ENCODE data around the gene SOX9.
"Not testable (repeated sequence)": the region's sequence is repeated elsewhere in the genome, so short reads cannot be mapped to it uniquely, and the experiment has no call there.

SOX9 gene

DNA sequence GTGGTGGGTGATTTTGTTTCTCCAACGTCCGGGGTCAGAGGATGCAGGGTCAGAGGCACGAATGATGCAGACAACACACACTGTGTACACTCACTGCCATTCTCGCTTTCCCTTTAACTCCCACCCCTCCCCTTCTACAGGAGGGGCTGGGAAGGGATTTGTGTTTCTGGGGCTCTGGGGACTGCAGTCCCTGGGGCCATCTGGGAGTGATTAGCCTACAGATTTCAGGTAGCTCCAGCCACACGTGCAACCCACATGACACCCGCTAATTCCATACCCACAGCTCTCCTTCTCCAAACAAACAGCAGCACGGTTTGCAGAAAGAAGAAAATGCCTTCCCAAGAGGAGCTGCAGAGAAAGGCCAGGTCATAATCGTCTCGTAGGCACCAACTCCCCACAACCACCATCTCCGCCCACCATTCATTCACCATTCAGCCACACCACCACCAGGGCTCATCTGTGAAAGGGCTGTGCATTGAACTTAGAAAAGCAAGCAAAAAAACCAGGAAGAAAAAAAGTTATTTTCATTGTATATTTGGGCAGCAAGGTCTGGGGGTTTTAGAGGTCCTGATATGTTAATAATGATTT, 9.4 kb upstream of the SOX9 start:
- no peak for DNase-seq (ENCODE audit: low spot score)

DNA sequence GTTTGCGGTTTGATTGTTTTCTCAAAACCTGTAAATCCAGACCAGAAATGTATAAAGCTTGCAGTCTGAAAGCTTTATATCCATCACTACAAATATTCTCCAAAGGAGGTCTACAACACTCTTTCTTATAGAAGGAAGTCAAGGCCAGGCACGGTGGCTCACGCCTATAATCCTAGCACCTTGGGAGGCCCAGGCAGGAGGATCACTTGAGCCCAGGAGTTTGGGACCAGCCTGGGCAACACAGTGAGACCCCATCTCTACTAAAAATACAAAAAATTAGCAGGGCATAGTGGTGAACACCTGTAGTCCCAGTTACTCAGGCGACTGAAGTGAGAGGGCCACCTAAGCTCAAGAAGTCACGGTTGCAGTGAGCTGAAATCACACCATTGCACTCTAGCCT, 8.9 kb upstream of the SOX9 start:
- not testable (repeated sequence) for DNase-seq (ENCODE audit: low spot score)

GRCh38 chr17:72113751-72114150, 7.1 kb upstream of the SOX9 start:
- no peak for DNase-seq (ENCODE audit: low spot score)

DNA sequence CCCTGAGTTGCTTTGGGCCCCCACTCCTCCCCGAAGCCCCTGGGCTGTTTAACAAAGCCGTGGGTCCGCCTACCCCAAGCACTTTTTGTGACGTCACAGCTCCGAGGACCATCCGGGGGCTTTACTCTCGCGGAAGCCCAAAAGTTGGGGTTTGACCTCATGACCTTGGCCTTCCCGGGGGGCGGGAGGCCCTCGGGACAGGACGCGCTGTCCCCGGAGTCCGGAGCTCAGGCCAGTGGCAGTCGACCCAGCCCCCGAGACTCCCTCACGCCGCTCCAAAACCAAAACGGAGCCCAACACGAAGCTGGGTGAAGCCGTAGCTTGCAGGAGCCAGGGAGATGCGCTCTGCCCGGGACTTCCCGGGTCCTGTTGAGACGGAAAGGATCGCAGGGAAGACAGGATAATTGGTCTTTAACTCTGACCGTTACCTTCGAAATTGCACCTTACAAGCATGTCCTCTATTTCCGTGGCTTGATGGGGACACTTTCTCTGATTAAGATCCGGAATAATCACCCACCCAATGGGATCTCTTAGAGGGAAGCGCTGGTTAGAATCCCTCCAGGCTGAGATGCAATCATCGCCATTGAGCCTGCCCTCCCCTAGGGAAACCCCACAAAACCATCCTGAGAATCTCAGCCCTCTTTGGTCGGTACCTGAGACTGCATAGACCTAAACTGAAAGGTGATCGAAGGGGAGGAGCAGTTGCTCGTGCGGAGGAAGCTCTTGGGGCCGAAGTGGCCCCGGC, 4.9 kb upstream of the SOX9 start:
- no peak for DNase-seq (ENCODE audit: low spot score)

GRCh38 chr17:72116661-72117521, 3.9 kb upstream of the SOX9 start:
- DNase-seq (ENCODE audit: low spot score), result no peak

DNA sequence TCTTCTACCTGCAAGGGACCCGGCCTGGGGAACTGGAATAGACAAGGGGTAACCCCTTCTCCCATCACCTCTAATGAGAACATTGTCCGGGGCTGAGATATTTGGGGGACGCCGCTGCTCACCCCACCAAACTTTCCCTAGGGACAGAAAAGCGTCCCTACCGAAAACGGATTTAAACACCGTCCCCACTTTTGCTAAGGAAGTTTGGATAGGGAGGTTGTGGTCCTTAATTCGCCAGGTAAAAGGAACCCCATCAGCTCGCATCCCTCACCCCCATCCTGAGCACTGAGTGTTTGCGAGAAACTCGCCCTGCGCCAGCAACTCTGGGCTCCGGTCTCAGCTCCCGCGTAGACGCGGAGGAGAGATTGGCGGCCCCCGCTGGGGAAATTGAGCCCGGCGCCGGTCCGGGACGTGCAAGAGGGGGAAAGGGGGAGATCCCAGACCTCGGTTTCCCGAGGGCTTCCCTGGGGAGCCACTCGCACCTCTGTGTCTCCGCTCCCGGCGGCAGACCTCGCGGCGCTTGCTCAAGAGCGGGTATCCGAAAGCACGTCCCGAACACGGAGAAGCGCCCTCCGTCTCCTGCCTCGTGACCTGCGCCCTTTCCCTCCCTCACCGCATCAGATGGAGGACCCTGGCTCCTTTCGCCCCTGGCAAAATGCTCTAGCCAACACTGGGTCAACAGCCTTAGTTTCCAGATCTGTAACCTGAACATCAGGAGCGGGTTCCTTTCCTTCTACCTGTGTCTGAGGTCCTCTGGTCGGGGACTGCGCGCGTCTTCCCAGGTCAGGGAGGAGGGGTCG, 3.1 kb upstream of the SOX9 start:
- no peak for DNase-seq (ENCODE audit: low spot score)

DNA sequence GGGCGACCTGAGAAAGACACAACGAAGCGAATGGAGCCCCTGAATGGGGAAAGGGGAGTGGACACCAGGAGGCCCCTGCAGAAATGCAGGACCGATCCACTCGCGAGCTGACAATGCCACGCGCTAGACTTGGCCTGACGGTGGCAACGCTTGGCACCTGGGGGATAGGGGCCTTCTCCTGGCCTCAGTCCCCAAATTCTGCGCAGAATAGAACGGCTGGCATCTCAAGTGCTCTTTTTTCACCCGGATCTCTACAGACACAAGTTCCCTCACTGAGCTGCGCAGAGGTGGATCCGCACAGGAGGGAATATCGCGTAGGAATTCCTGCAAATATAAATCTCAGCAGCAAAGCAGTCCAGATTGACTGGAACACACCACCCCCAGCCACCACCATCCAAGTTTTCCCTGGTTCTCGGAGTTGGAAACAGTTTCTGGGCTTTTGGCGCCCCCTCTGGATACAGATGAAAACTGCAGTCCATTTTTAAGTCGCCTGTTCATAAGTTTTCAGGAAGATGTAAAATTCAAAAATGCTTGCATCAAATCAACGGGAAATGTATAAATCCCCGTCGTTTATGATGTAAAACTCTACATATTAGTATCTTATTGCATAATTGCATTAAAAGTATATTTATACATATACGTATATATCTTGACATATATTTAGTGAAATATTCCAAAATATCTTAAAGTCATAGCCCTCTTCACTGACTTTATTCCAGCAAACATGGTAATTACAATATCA, 2.3 kb upstream of the SOX9 start:
- DNase-seq (ENCODE audit: low spot score), result no peak

DNA sequence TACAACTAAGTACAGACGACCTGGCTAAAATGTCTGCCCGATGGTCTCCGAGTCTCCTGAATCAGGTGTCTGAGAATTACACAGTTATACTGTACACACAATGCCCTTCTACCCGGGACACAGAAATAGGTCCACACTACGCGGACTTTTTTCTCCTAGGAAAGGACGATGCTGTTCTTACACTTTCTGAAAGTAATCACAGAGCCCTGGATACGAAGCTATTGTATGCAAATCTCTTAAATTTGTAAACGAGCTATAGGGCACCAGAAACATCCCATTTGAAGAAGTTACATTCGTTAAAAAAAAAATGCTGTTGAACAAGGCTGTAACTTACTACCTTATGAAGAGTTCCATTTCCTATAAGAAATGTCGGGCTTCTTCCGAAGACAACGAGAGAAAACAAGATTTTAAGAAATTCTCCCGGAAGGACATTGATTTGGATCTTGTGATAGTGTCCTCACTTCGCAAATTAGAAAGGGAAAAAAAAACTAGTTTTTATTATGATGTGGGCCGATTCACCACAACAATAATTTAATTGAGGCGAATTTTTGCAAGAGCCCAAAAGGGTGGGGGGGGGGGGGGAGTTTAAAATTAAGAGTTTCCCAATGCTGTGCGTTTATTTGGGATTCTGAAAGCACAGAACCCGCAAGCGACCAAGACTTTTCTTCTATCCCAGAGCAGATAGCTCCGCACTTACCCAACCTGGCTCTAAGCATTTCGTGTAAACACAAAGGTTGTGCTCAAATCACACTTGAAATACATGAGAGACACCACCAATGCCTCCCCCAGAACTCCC, 1.5 kb upstream of the SOX9 start:
- DNase-seq (ENCODE audit: low spot score), result no peak

GRCh38 chr17:72119873-72120641, 763 bp upstream of the SOX9 start:
- DNase-seq (ENCODE audit: low spot score), result no peak

DNA sequence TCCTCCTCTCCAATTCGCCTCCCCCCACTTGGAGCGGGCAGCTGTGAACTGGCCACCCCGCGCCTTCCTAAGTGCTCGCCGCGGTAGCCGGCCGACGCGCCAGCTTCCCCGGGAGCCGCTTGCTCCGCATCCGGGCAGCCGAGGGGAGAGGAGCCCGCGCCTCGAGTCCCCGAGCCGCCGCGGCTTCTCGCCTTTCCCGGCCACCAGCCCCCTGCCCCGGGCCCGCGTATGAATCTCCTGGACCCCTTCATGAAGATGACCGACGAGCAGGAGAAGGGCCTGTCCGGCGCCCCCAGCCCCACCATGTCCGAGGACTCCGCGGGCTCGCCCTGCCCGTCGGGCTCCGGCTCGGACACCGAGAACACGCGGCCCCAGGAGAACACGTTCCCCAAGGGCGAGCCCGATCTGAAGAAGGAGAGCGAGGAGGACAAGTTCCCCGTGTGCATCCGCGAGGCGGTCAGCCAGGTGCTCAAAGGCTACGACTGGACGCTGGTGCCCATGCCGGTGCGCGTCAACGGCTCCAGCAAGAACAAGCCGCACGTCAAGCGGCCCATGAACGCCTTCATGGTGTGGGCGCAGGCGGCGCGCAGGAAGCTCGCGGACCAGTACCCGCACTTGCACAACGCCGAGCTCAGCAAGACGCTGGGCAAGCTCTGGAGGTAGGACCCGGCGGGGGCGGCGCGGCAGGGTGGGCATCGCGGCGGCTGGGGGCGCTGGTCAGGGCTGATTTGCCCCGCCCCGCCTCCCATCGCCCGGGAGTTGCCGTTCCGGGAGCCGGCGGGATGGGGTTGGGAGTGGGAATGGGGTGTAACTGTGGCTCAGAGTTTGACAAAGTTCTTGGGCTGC, 567 bp downstream of the SOX9 start:
- DNase-seq (ENCODE audit: low spot score), result no peak

DNA sequence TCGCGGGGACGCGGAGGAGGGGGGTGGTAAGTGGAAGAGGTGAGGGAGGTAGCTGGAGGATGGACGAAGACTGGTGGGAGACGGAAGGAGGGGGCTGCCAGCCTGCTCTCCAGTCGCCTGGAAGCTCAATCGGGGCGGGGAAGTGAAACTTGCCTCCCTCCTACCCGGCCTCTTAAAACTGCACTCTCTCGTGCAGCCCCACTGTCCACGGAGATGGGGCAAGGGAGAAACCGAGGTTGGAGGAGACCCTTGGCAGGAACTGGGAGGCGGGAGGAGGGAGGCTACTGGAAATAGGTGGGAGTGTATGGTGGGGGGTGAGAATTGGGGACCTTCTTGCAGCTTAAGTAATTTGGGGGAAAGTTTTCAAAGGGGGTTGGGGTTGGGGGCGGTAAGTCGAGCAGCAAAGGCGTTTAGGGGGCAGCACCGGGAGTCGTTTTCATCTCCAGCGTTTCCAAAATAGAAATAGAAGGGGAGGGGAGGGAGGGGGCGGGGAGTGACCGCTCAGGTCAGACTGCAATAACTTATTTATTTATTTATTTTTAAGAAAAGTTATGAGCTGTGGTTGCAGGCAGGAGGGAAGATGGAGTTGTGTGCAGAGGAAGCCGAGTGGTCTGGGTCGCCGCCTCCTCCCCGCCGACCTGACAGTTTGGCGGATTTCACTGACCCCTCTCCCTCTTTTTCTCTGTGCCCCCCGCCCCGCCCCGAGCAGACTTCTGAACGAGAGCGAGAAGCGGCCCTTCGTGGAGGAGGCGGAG, 1.4 kb downstream of the SOX9 start:
- no peak for DNase-seq (ENCODE audit: low spot score)

GRCh38 chr17:72122765-72123529, 2.1 kb downstream of the SOX9 start:
- no peak for DNase-seq (ENCODE audit: low spot score)

- DNase-seq (ENCODE audit: low spot score), result no peak
These were observed 3.0 kb downstream of the SOX9 start for GRCh38 chr17:72123530-72124437.

- no peak for DNase-seq (ENCODE audit: low spot score)
These were observed 3.6 kb downstream of the SOX9 start for GRCh38 chr17:72124438-72124775.

GRCh38 chr17:72125226-72125651, 4.4 kb downstream of the SOX9 start:
- no peak for DNase-seq (ENCODE audit: low spot score)

GRCh38 chr17:72125742-72126141, 4.9 kb downstream of the SOX9 start:
- no peak for DNase-seq (ENCODE audit: low spot score)

Data from left forelimb (tissue), 1 donor.